Occipital lobe (tissue), 2 donors: ENCODE data around the gene AVP. TPM values are rescaled to one million over a fixed set of nuclear protein-coding genes. Genes with fewer than 3 reads are reported as not detected.
A peak's percentile ranks its signal among the peaks of the same experiment; 100 is the strongest.
"Not testable (repeated sequence)": the region's sequence is repeated elsewhere in the genome, so short reads cannot be mapped to it uniquely, and the experiment has no call there.

Experiments
- DNase-seq: peaks from one replicate; lab custom pipeline; 2025; lab: John Stamatoyannopoulos, UW
- total RNA-seq: library from RNA; depleted of rRNA; stranded (reverse); fragments of >200 nt; gene quantifications from one replicate; pipeline ENCODE4 v1.2.3, GENCODE V29; 2014

AVP gene
- not detected for total RNA-seq

GRCh38 chr20:3084283-3084985 is at the start of gene AVP:
AVP (minus strand) TSS chr20:3084724; CDS start chr20:3084674, 50 bp downstream.
- no peak for DNase-seq

GRCh38 chr20:3134151-3134550 is 49.6 kb upstream of the AVP start:
- DNase-seq, result no peak

GRCh38 chr20:3133155-3133554 is 48.6 kb upstream of the AVP start:
- DNase-seq, result no peak

- no peak for DNase-seq
These were observed 45.6 kb upstream of the AVP start for GRCh38 chr20:3130051-3130600.

- DNase-seq, result no peak
These were observed 44.6 kb upstream of the AVP start for GRCh38 chr20:3129094-3129493.

- DNase-seq, result no peak
These were observed 43.9 kb upstream of the AVP start for GRCh38 chr20:3128275-3128984.

GRCh38 chr20:3126527-3126859 is 42.0 kb upstream of the AVP start:
- DNase-seq, result no peak

GRCh38 chr20:3125776-3126526 is 41.4 kb upstream of the AVP start:
- DNase-seq, result not testable (repeated sequence)

- DNase-seq, result not testable (repeated sequence)
These were observed 40.4 kb upstream of the AVP start for GRCh38 chr20:3124773-3125560.

GRCh38 chr20:3124163-3124562 is 39.6 kb upstream of the AVP start:
- DNase-seq, result not testable (repeated sequence)

- no peak for DNase-seq
These were observed 39.0 kb upstream of the AVP start for GRCh38 chr20:3123542-3123941.

GRCh38 chr20:3121955-3122610 is 37.6 kb upstream of the AVP start:
- no peak for DNase-seq

- no peak for DNase-seq
These were observed 36.9 kb upstream of the AVP start for GRCh38 chr20:3121271-3121911.

- DNase-seq, result no peak
These were observed 34.5 kb upstream of the AVP start for GRCh38 chr20:3119044-3119443.

- DNase-seq, result peak; percentile 42
These were observed 33.4 kb upstream of the AVP start for GRCh38 chr20:3117839-3118379.

GRCh38 chr20:3116341-3116740 is 31.8 kb upstream of the AVP start:
- DNase-seq, result no peak

- no peak for DNase-seq
These were observed 30.9 kb upstream of the AVP start for GRCh38 chr20:3115190-3116107.

- DNase-seq, result no peak
These were observed 27.5 kb upstream of the AVP start for GRCh38 chr20:3111995-3112394.

GRCh38 chr20:3111507-3111906 is 27.0 kb upstream of the AVP start:
- DNase-seq, result no peak
